Cardiac muscle cell (in vitro differentiated cells and primary cell): ENCODE data around the gene FTO. TPM values are rescaled to one million over a fixed set of nuclear protein-coding genes. Genes with fewer than 3 reads are reported as not detected.

Source experiments
- DNase-seq, 2 donors: peaks; one replicate each; pipeline versions ENCODE4 v3.0.0 to v3.0.0-alpha.2; 2010 to 2017; ENCODE audit warnings: low read depth in 1 of 2, low spot score in 1 of 2
- H3K27ac ChIP-seq: fragments of 200-600 bp; sonication (generic); 2 replicates; pipeline ENCODE4 v1.5.1; 2016
- H3K27me3 ChIP-seq: fragments of 200-600 bp; sonication (generic); 2 replicates; pipeline ENCODE4 v1.6.0; 2016; ENCODE audit warnings: control low read depth
- H3K36me3 ChIP-seq: fragments of 200-600 bp; sonication (generic); 2 replicates; pipeline ENCODE4 v1.5.1; 2016; ENCODE audit warnings: control low read depth
- H3K4me1 ChIP-seq: fragments of 200-600 bp; sonication (generic); 2 replicates; pipeline ENCODE4 v1.8.1; 2017; ENCODE audit warnings: low read depth, mild to moderate bottlenecking, mixed run types
- H3K4me3 ChIP-seq: fragments of 200-600 bp; sonication (generic); 2 replicates; pipeline ENCODE4 v1.5.1; 2016; ENCODE audit warnings: mild to moderate bottlenecking
- H3K9me3 ChIP-seq: fragments of 200-600 bp; sonication (generic); 2 replicates; pipeline ENCODE4 v1.5.1; 2017; ENCODE audit warnings: low read depth, mild to moderate bottlenecking, control low read depth
- CTCF ChIP-seq: IDR thresholded peaks from 2 replicates; pipeline ENCODE4 v1.5.1; 2012; ENCODE audit warnings: low read depth, mild to moderate bottlenecking, low read length
- polyA plus RNA-seq: library from polyadenylated mRNA; unstranded; fragments of >200 nt; fragmentation: Nextera tagmentation; extraction: Ambion mirVana; gene quantifications from 2 replicates; pipeline ENCODE4 v1.2.1, GENCODE V29; 2016
- total RNA-seq: library from RNA; depleted of rRNA; stranded (reverse); fragments of >200 nt; gene quantifications from 2 replicates; pipeline ENCODE4 v1.2.3, GENCODE V29; 2016

Gene FTO
- total and polyA plus RNA-seq, 2 experiments from 2014 or later: 77.7 to 93.8 TPM

- Histone ChIP-seq H3K9me3 (no peaks in the 10 kb centered on the region), H3K27ac (no peak overlapping the region), H3K36me3 (no peaks in the 10 kb centered on the region), H3K27me3 (no peaks in the 10 kb centered on the region), H3K4me1 (no peaks in the 10 kb centered on the region), H3K4me3 (no peak overlapping the region)
- TF ChIP-seq CTCF: no peak
- no peak for DNase-seq
Measured at GRCh38 chr16:53982631-53983042, 278.7 kb downstream of the FTO start.

- Histone ChIP-seq H3K27ac (no peak overlapping the region), H3K4me3 (no peak overlapping the region), H3K27me3 (no peaks in the 10 kb centered on the region), H3K4me1 (no peaks in the 10 kb centered on the region), H3K36me3 (no peaks in the 10 kb centered on the region), H3K9me3 (no peaks in the 10 kb centered on the region)
- no peak for DNase-seq
- no peak for TF ChIP-seq CTCF
Measured at GRCh38 chr16:53984936-53985335, 281.0 kb downstream of the FTO start.

GRCh38 chr16:53985861-53986260 is 281.9 kb downstream of the FTO start:
- Histone ChIP-seq H3K4me1 (no peaks in the 10 kb centered on the region), H3K9me3 (no peaks in the 10 kb centered on the region), H3K27ac (no peak overlapping the region), H3K36me3 (no peaks in the 10 kb centered on the region), H3K27me3 (no peaks in the 10 kb centered on the region), H3K4me3 (no peak overlapping the region)
- no peak for DNase-seq
- TF ChIP-seq CTCF: no peak

GRCh38 chr16:53986793-53987192 is 282.8 kb downstream of the FTO start:
- H3K4me3 ChIP-seq: no peak overlapping the region
- TF ChIP-seq CTCF: no peak
- no peaks in the 10 kb centered on the region for H3K27me3 ChIP-seq
- no peak overlapping the region for H3K27ac ChIP-seq
- DNase-seq: no peak
- H3K4me1 ChIP-seq: peaks cover 9% of the 10 kb centered on the region
- H3K9me3 ChIP-seq: no peaks in the 10 kb centered on the region
- no peaks in the 10 kb centered on the region for H3K36me3 ChIP-seq

- peaks cover 15% of the 10 kb centered on the region for H3K4me1 ChIP-seq
- no peaks in the 10 kb centered on the region for H3K9me3 ChIP-seq
- H3K27ac ChIP-seq: no peak overlapping the region
- no peak for DNase-seq
- H3K4me3 ChIP-seq: no peak overlapping the region
- TF ChIP-seq CTCF: no peak
- H3K27me3 ChIP-seq: no peaks in the 10 kb centered on the region
- no peaks in the 10 kb centered on the region for H3K36me3 ChIP-seq
Measured at GRCh38 chr16:53988136-53988535, 284.2 kb downstream of the FTO start.

- Histone ChIP-seq H3K4me1 (peaks cover 15% of the 10 kb centered on the region), H3K27me3 (no peaks in the 10 kb centered on the region), H3K4me3 (no peak overlapping the region), H3K9me3 (no peaks in the 10 kb centered on the region), H3K36me3 (no peaks in the 10 kb centered on the region), H3K27ac (no peak overlapping the region)
- DNase-seq: no peak
- TF ChIP-seq CTCF: no peak
Measured at GRCh38 chr16:53989597-53989996, 285.6 kb downstream of the FTO start.
